Adrenal gland (tissue), 5 donors: ENCODE measurements around the gene TRAF2.

Experiments used
- CTCF ChIP-seq, 6 experiments: fragments of 450-650 bp in 4 of 6; fragments of 200-600 bp in 2 of 6; sonication (generic) in 1 of 6; IDR thresholded peaks; 1 replicate in 5 of 6; 2 replicates in 1 of 6; pipeline versions ENCODE4 v1.5.1 to v1.8.0; 2016 to 2021; ENCODE audit warnings: antibody characterized with exemption in 6 of 6, mild to moderate bottlenecking in 2 of 6, moderate library complexity in 1 of 6
- POLR2A ChIP-seq, 2 donors: fragments of 450-650 bp; IDR thresholded peaks; one replicate each; pipeline ENCODE4 v1.6.1; 2017; ENCODE audit warnings: antibody characterized with exemption in 2 of 2, mild to moderate bottlenecking in 2 of 2, moderate library complexity in 1 of 2
- donor health status: DM: no; HTN: no; CAD: no.

GRCh38 chr9:136968333-136969127 lies 82.2 kb downstream of the TRAF2 start:
- TF ChIP-seq CTCF (IDR thresholded peaks at IDR 0.05) = no peak
- no peak for TF ChIP-seq POLR2A (IDR thresholded peaks at IDR 0.05)
